ENCODE data around the gene SPRED3.
"Not testable (repeated sequence)": the region's sequence is repeated elsewhere in the genome, so short reads cannot be mapped to it uniquely, and the experiment has no call there.

Gene SPRED3

GRCh38 chr19:38392707-38393308, 4.3 kb downstream of the SPRED3 start:
- no peak for DNase-seq

- peak; percentile 23 to 51 (median 48) for DNase-seq
These were observed 6.0 kb downstream of the SPRED3 start for GRCh38 chr19:38394488-38394887.

- peak in 1 of 4 experiments; percentile 22 for DNase-seq
These were observed 7.1 kb downstream of the SPRED3 start for GRCh38 chr19:38395381-38396114.

GRCh38 chr19:38399081-38399480, 10.6 kb downstream of the SPRED3 start:
- DNase-seq: no peak

- DNase-seq: no peak
These were observed 11.0 kb downstream of the SPRED3 start for GRCh38 chr19:38399537-38399936.

GRCh38 chr19:38400361-38400760, 11.9 kb downstream of the SPRED3 start:
- DNase-seq: no peak

GRCh38 chr19:38401148-38401547, 12.7 kb downstream of the SPRED3 start:
- DNase-seq: no peak

- no peak for DNase-seq
These were observed 14.1 kb downstream of the SPRED3 start for GRCh38 chr19:38402623-38402966.

GRCh38 chr19:38402967-38403674, 14.6 kb downstream of the SPRED3 start, which contains the start of gene FAM98C:
FAM98C (plus strand) TSS chr19:38403093; CDS start chr19:38403154, 61 bp downstream.
- peak; percentile 95 to 99 (median 98) for DNase-seq

GRCh38 chr19:38404858-38405257, 16.4 kb downstream of the SPRED3 start:
- no peak for DNase-seq

- DNase-seq: no peak
These were observed 16.8 kb downstream of the SPRED3 start for GRCh38 chr19:38405276-38405675.

GRCh38 chr19:38409631-38410133, 21.2 kb downstream of the SPRED3 start:
- DNase-seq: no peak

GRCh38 chr19:38410407-38410806, 21.9 kb downstream of the SPRED3 start:
- DNase-seq: not testable (repeated sequence)

GRCh38 chr19:38411041-38411712, 22.7 kb downstream of the SPRED3 start:
- DNase-seq: no peak

GRCh38 chr19:38411898-38412297, 23.4 kb downstream of the SPRED3 start:
- DNase-seq: not testable (repeated sequence)

GRCh38 chr19:38412491-38412890, 24.0 kb downstream of the SPRED3 start:
- no peak for DNase-seq

- no peak for DNase-seq
These were observed 24.5 kb downstream of the SPRED3 start for GRCh38 chr19:38412961-38413360.

GRCh38 chr19:38413416-38413815, 24.9 kb downstream of the SPRED3 start:
- no peak for DNase-seq

- DNase-seq: no peak
These were observed 28.6 kb downstream of the SPRED3 start for GRCh38 chr19:38417146-38417543.

- peak; percentile 20 to 28 (median 23) for DNase-seq
These were observed 29.3 kb downstream of the SPRED3 start for GRCh38 chr19:38417544-38418506.

- DNase-seq: no peak
These were observed 32.4 kb downstream of the SPRED3 start for GRCh38 chr19:38420935-38421334.

GRCh38 chr19:38421856-38422255, 33.4 kb downstream of the SPRED3 start:
- DNase-seq: no peak

Data from activated CD4-positive, CD25-positive, alpha-beta regulatory T cell (primary cell).